Coronary artery (tissue), 2 donors: ENCODE results near the gene KRTAP5-5.
"Not testable (repeated sequence)": the region's sequence is repeated elsewhere in the genome, so short reads cannot be mapped to it uniquely, and the experiment has no call there.

Experiments
- DNase-seq: peaks from one replicate; pipeline ENCODE4 v3.0.0-alpha.2; 2017; ENCODE audit warnings: low spot score
- H3K27ac ChIP-seq, 2 donors: fragments of 200-600 bp; sonication (generic); one replicate each; pipeline ENCODE4 v1.5.1; 2016 to 2019
- H3K4me3 ChIP-seq: fragments of 200-600 bp; sonication (generic); 2 replicates; pipeline ENCODE4 v1.5.1; 2016; ENCODE audit warnings: mild to moderate bottlenecking, moderate library complexity
- TF ChIP-seq, protein P1 (sequence below): fragments of 200-600 bp; sonication (generic); IDR thresholded peaks from one replicate; pipeline ENCODE4 v1.5.1; 2019; ENCODE audit warnings: antibody characterized with exemption

Gene KRTAP5-5

DNA sequence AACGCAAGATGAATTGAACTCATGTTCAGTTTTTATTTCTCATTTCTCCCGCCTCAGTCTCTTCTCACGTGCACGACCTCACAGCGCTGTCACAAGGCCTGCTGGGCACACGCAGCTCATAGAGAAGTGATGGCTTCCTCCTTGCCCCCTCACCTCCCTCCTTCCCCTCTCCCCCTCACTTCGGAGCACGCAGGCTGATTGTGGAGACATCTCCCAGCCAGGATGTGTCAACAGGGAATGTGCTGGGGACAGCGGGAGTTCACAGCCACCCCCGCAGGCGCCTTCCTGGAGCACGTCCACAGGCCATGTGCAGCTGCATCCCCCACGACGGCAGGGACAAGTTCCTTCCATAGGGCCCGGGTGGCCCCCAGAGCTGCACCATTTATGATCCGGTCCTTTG lies 38.3 kb downstream of the KRTAP5-5 start:
- TF ChIP-seq, protein P1, sequence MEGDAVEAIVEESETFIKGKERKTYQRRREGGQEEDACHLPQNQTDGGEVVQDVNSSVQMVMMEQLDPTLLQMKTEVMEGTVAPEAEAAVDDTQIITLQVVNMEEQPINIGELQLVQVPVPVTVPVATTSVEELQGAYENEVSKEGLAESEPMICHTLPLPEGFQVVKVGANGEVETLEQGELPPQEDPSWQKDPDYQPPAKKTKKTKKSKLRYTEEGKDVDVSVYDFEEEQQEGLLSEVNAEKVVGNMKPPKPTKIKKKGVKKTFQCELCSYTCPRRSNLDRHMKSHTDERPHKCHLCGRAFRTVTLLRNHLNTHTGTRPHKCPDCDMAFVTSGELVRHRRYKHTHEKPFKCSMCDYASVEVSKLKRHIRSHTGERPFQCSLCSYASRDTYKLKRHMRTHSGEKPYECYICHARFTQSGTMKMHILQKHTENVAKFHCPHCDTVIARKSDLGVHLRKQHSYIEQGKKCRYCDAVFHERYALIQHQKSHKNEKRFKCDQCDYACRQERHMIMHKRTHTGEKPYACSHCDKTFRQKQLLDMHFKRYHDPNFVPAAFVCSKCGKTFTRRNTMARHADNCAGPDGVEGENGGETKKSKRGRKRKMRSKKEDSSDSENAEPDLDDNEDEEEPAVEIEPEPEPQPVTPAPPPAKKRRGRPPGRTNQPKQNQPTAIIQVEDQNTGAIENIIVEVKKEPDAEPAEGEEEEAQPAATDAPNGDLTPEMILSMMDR: no peak

DNA sequence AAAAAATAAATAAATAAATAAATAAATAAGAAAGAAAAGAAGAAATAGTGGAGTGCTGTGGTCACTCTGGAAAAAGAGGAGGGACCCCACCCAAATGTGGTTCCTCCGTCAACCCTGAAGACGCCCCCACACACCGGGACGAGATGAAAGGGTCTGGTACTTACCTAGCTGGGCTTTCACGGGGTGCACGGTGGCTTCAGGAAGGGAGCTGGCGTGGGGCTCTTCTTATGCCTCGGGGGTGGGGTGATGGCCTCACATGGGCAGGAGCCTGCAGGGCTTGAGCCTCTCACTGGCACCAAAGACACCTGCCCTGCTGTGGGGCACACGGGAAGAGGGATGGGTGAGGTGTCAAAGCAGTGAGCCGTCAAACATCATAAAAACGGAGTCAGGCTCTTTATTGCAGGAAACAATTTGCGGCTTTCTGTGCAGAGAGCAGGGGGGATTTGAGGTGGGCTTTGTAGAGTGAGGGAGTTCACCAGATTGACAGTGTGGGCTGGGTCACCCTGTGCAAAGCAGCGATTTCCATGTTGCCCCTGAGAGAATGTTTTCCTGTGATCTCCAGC lies 39.4 kb downstream of the KRTAP5-5 start:
- Histone ChIP-seq H3K27ac (no peak overlapping the region), H3K4me3 (no peak overlapping the region)
- TF ChIP-seq, protein P1: no peak
- no peak for DNase-seq

More for the DNA sequence above, 38.3 kb downstream of the KRTAP5-5 start:
- DNase-seq: no peak
- Histone ChIP-seq H3K4me3 (no peak overlapping the region), H3K27ac (no peak overlapping the region)

DNA sequence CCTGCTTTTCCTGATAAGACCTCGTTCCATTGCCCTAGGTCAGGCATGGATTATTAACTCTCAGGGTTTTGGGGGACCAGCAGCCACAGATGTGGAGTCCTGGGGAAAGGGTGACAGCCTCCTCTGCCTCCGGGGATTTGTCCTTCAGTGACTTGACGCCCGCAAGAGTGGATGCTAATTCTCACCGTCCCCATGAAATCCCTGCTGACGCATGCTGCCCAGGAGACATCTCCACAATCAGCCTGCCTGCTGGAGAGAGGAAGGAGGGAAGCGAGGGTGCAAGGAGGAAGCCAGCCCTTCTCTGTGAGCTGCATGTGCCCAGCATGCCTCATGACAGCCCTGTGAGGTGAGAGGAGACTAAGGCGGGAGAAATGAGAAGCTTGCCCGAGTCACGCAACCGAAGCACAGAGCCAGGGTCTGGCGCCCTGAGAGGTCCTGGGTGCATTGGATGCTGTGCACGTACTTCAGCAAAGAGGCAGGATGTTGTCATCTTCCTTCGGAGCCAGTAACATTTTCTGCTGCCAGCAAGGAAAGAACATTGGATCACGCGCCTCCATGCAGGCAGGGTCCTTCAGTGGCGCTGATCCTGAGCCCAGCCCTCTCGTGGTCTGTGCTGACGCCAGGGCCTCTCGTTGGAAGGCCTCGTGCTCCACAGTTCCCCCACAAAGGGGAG lies 40.1 kb downstream of the KRTAP5-5 start:
- DNase-seq: no peak
- H3K4me3 ChIP-seq: no peak overlapping the region
- H3K27ac ChIP-seq: no peak overlapping the region
- TF ChIP-seq, protein P1: no peak

DNA sequence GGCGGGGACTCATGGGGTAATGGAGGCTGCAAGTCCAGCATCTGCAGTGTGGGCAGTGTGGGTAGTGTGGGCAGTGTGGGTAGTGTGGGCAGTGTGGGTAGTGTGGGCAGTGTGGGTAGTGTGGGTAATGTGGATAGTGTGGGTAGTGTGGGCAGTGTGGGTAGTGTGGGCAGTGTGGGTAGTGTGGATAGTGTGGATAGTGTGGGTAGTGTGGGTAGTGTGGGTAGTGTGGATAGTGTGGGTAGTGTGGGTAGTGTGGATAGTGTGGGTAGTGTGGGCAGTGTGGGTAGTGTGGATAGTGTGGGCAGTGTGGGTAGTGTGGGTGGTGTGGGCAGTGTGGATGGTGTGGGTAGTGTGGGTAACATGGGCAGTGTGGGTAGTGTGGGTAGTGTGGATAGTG lies 40.9 kb downstream of the KRTAP5-5 start:
- H3K27ac ChIP-seq, H3K4me3 ChIP-seq, DNase-seq: not testable (repeated sequence)

DNA sequence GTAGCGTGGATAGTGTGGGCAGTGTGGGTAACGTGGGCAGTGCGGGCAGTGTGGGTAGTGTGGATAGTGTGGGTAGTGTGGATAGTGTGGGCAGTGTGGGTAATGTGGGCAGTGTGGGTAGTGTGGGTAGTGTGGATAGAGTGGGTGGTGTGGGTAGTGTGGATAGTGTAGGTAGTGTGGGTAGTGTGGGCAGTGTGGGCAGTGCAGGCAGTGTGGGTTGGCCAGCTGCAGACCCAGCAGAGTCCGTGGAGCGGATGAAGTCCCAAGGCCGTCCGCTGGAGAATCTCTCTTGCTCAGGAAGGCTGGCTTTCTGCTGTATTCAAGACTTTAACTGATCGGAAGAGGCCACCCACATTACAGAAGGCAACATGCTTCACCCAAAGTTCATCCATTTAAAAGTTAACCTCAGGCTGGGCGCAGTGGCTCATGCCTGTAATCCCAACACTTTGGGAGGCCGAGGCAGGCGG lies 41.4 kb downstream of the KRTAP5-5 start:
- TF ChIP-seq, protein P1: no peak
- Histone ChIP-seq H3K4me3 (no peak overlapping the region), H3K27ac (no peak overlapping the region)
- DNase-seq: no peak

DNA sequence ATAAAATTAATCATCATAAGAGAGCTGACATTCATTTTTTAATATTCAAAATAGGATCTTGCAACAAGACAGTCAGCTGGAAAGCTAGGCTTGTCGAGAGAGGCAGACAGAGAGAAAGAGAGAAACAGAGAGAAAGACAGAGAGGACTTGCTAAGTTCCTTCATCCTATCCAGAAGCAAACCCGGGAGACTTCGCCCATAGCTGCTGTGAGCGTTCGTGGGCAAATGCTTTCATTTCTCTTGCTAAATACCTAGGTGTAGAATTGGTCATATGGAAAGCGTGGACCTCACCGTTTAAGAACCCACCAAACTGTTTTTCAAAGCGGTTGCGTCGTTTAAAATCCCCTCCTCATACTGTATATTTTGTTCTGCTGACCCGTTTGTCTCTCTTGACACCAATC lies 42.1 kb downstream of the KRTAP5-5 start:
- DNase-seq: no peak
- TF ChIP-seq, protein P1: no peak
- Histone ChIP-seq H3K27ac (no peak overlapping the region), H3K4me3 (no peak overlapping the region)

DNA sequence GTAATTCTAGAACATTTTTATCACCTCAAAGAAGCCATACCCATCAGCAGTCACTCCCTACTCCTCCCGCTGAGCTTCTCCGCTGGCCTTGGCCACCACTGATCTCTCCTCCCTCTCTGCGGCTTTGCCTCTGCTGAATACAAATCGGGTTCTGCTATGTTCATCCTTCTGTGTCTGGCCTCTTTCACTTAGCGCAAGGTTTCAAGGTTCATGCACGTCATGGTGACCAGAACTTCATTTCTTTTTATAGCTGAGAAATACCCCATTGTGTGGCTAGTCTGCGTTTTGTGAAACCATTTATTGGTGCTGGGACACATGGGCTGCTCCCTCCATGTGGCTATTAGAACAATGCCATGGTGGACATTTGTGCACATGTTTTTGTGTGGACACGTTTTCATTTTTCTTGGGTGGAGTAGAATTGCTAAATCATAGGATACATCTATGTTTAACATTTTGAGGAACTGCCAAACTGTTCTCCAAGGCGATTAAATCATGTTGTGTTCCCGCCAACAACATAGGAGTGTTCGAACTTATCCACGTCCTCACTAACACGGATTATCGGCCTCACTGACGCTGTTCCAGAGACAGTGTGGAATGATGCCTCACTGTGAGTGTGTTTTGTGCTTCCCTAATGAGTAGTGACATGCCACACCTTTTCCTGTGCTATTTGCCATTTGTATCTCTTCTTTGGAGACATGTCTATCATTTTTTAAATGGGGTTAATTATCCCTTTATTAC lies 43.2 kb downstream of the KRTAP5-5 start:
- H3K27ac ChIP-seq: no peak overlapping the region
- H3K4me3 ChIP-seq: no peak overlapping the region
- TF ChIP-seq, protein P1: no peak
- no peak for DNase-seq
